OCI-LY7 (cell line): ENCODE results near the gene ZBTB48. TPM values are rescaled to one million over a fixed set of nuclear protein-coding genes. Genes with fewer than 3 reads are reported as not detected.

Source experiments
- BruUV-seq: library from RNA; stranded (reverse); fragments of 400-500 nt; replicated peaks from 2 replicates; lab custom pipeline; 2021; lab: Mats Ljungman, UMichigan
- CTCF ChIA-PET: fragments of 300-600 bp; sonication (Branson Sonifier 250); formaldehyde crosslinking; loops from one replicate; lab custom pipeline; 2022; ENCODE audit warnings: antibody characterized with exemption; ENCODE audit not compliant: unreplicated experiment; lab: Charles Lee
- POLR2A ChIA-PET: fragments of 300-600 bp; sonication (Branson Sonifier 250); formaldehyde crosslinking; loops from one replicate; lab custom pipeline; 2022; ENCODE audit warnings: antibody characterized with exemption; lab: Charles Lee
- DNase-seq: peaks from one replicate; pipeline ENCODE4 v3.0.0-alpha.2; 2015; ENCODE audit warnings: low spot score
- H2AFZ ChIP-seq: fragments of 200-600 bp; sonication (generic), shearing (Covaris generic); 2 replicates; pipeline ENCODE4 v1.6.1; 2014; ENCODE audit warnings: mild to moderate bottlenecking, antibody characterized with exemption, low read length, moderate library complexity
- H3K27ac ChIP-seq: fragments of 200-600 bp; sonication (generic); 2 replicates; pipeline ENCODE4 v1.5.1; 2014; ENCODE audit warnings: mixed run types, low read depth, mild to moderate bottlenecking, moderate library complexity, low read length, inconsistent platforms; ENCODE audit not compliant: poor library complexity, severe bottlenecking
- H3K36me3 ChIP-seq: fragments of 200-600 bp; sonication (generic); 2 replicates; pipeline ENCODE4 v1.6.1; 2014; ENCODE audit warnings: mild to moderate bottlenecking, antibody characterized with exemption, low read length, moderate library complexity, mixed read lengths; ENCODE audit not compliant: insufficient read depth
- H3K4me1 ChIP-seq: fragments of 200-600 bp; sonication (generic); 2 replicates; pipeline ENCODE4 v1.5.1; 2014; ENCODE audit warnings: mild to moderate bottlenecking, low read length; ENCODE audit not compliant: insufficient read depth, poor library complexity, severe bottlenecking
- H3K4me2 ChIP-seq: fragments of 200-600 bp; sonication (generic); 2 replicates; pipeline ENCODE4 v1.6.1; 2014; ENCODE audit warnings: mild to moderate bottlenecking, low read length
- H3K4me3 ChIP-seq: fragments of 200-600 bp; sonication (generic); 2 replicates; pipeline ENCODE4 v1.5.1; 2014; ENCODE audit warnings: mild to moderate bottlenecking, low read depth, low read length; ENCODE audit not compliant: poor library complexity, severe bottlenecking
- H3K79me2 ChIP-seq: fragments of 200-600 bp; sonication (generic); 2 replicates; pipeline ENCODE4 v1.6.1; 2016; ENCODE audit warnings: low read depth, mild to moderate bottlenecking, low read length, moderate library complexity, mixed read lengths; ENCODE audit not compliant: insufficient read depth
- H3K9me2 ChIP-seq: fragments of 200-600 bp; sonication (generic); 2 replicates; pipeline ENCODE4 v1.6.1; 2016; ENCODE audit warnings: mild to moderate bottlenecking, low read length, mixed read lengths; ENCODE audit not compliant: insufficient read depth
- H3K9me3 ChIP-seq: fragments of 200-600 bp; sonication (generic); 2 replicates; pipeline ENCODE4 v1.6.1; 2014; ENCODE audit warnings: mild to moderate bottlenecking, mixed run types, low read length, mixed read lengths
- H4K20me1 ChIP-seq: fragments of 200-600 bp; sonication (generic); 2 replicates; pipeline ENCODE4 v1.6.1; 2014; ENCODE audit warnings: mild to moderate bottlenecking, antibody characterized with exemption, low read length, moderate library complexity, mixed read lengths; ENCODE audit not compliant: insufficient read depth
- CTCF ChIP-seq: fragments of 200-600 bp; sonication (generic); conservative IDR thresholded peaks from 2 replicates; pipeline ENCODE4 v1.5.1; 2014; ENCODE audit warnings: mild to moderate bottlenecking, antibody characterized with exemption, low read length, moderate library complexity, mixed read lengths
- EZH2phosphoT487 ChIP-seq: fragments of 200-600 bp; sonication (generic); IDR thresholded peaks from 2 replicates; pipeline ENCODE4 v1.6.1; 2018; ENCODE audit warnings: low read depth, borderline replicate concordance, mild to moderate bottlenecking, mixed run types, antibody characterized with exemption, low read length, moderate library complexity, mixed read lengths
- intact Hi-C: fragments of 100-400 bp; cut with micrococcal nuclease; formaldehyde crosslinking; loops from one replicate; pipeline ENCODE4 v1.10.0; 2022; ENCODE audit not compliant: unreplicated experiment
- total RNA-seq, 2 experiments: library from RNA; depleted of rRNA in 1 of 2; stranded (reverse); fragments of >200 nt in 1 of 2; shearing (Covaris generic) in 1 of 2; gene quantifications; 2 replicates each; pipeline ENCODE4 v1.2.3, GENCODE V29; 2014 to 2022

The ZBTB48 gene
- total RNA-seq, 2 experiments from 2014 or later, result 41.9 to 51.3 TPM

GRCh38 chr1:6582370-6582769, 2.6 kb downstream of the ZBTB48 start:
- Histone ChIP-seq H4K20me1 (no peaks in the 10 kb centered on the region), H3K4me3 (peak overlapping the region; percentile 86), H3K9me3 (no peaks in the 10 kb centered on the region), H3K4me2 (peak overlapping the region; percentile 98), H3K36me3 (peaks cover 7% of the 10 kb centered on the region; the same call in 1 of the 2 replicates), H3K27ac (peak overlapping the region; percentile 47), H2AFZ (no peak overlapping the region), H3K79me2 (peaks cover 19% of the 10 kb centered on the region), H3K4me1 (peaks cover 35% of the 10 kb centered on the region), H3K9me2 (no peaks in the 10 kb centered on the region)
- ChIA-PET POLR2A (interaction anchor here (0.6 to 1.1 kb wide), 2 partner anchors 29 to 123 kb away, joined by 3 to 4 read pairs; no protein-coding TSS in a partner anchor), CTCF (no interaction called here)
- TSS peak; percentile 45 for BruUV-seq
- DNase-seq, result no peak
- TF ChIP-seq CTCF, result no peak
- no peak for TF ChIP-seq EZH2phosphoT487
- intact Hi-C loops, result no loop called here

GRCh38 chr1:6584126-6585080, 4.6 kb downstream of the ZBTB48 start:
- H2AFZ ChIP-seq, result no peak overlapping the region
- no TSS peak for BruUV-seq
- peaks cover 27% of the 10 kb centered on the region for H3K36me3 ChIP-seq
- peaks cover 19% of the 10 kb centered on the region for H3K79me2 ChIP-seq
- ChIA-PET CTCF (no interaction called here), POLR2A (interaction anchor here (0.7 kb wide), 1 partner anchor 42 kb away, joined by 4 read pairs; no protein-coding TSS in a partner anchor)
- no peaks in the 10 kb centered on the region for H4K20me1 ChIP-seq
- no peaks in the 10 kb centered on the region for H3K9me3 ChIP-seq
- intact Hi-C loops, result no loop called here
- peak overlapping the region; percentile 9; the same call in 1 of the 2 replicates for H3K4me2 ChIP-seq
- no peak for TF ChIP-seq CTCF
- TF ChIP-seq EZH2phosphoT487, result no peak
- H3K4me3 ChIP-seq, result no peak overlapping the region
- DNase-seq, result no peak
- H3K27ac ChIP-seq, result no peak overlapping the region
- peaks cover 36% of the 10 kb centered on the region for H3K4me1 ChIP-seq
- no peaks in the 10 kb centered on the region for H3K9me2 ChIP-seq
